Limb (tissue), 2 donors: ENCODE data around the gene DAB2IP.
"Not testable (repeated sequence)": the region's sequence is repeated elsewhere in the genome, so short reads cannot be mapped to it uniquely, and the experiment has no call there.

Source experiments
- DNase-seq, 2 donors: peaks; one replicate each; pipeline ENCODE4 v3.0.0-alpha.2; 2016; ENCODE audit errors: extremely low spot score in 2 of 2

The DAB2IP gene

GRCh38 chr9:121725008-121725775, 73.8 kb downstream of the DAB2IP start:
- DNase-seq: peak; percentile 79 to 85

- DNase-seq: no peak
These were observed 76.0 kb downstream of the DAB2IP start for GRCh38 chr9:121727295-121728020.

GRCh38 chr9:121728916-121729315, 77.5 kb downstream of the DAB2IP start:
- no peak for DNase-seq

- no peak for DNase-seq
These were observed 78.5 kb downstream of the DAB2IP start for GRCh38 chr9:121729769-121730562.

GRCh38 chr9:121731090-121731489, 79.7 kb downstream of the DAB2IP start:
- no peak for DNase-seq

- no peak for DNase-seq
These were observed 80.5 kb downstream of the DAB2IP start for GRCh38 chr9:121731919-121732318.

- DNase-seq: no peak
These were observed 81.0 kb downstream of the DAB2IP start for GRCh38 chr9:121732389-121732788.

GRCh38 chr9:121732886-121733285, 81.5 kb downstream of the DAB2IP start:
- no peak for DNase-seq

GRCh38 chr9:121734465-121734864, 83.0 kb downstream of the DAB2IP start:
- no peak for DNase-seq

- DNase-seq: no peak
These were observed 83.8 kb downstream of the DAB2IP start for GRCh38 chr9:121735065-121735792.

- DNase-seq: peak; percentile 80 to 81
These were observed 84.6 kb downstream of the DAB2IP start for GRCh38 chr9:121735793-121736770.

GRCh38 chr9:121736934-121737462, 85.6 kb downstream of the DAB2IP start:
- no peak for DNase-seq

- no peak for DNase-seq
These were observed 86.1 kb downstream of the DAB2IP start for GRCh38 chr9:121737481-121737931.

- no peak for DNase-seq
These were observed 87.0 kb downstream of the DAB2IP start for GRCh38 chr9:121738411-121738810.

GRCh38 chr9:121738968-121739367, 87.5 kb downstream of the DAB2IP start:
- no peak for DNase-seq

GRCh38 chr9:121739971-121740370, 88.5 kb downstream of the DAB2IP start:
- no peak for DNase-seq

- no peak for DNase-seq
These were observed 89.9 kb downstream of the DAB2IP start for GRCh38 chr9:121741228-121741918.

- DNase-seq: not testable (repeated sequence)
These were observed 90.5 kb downstream of the DAB2IP start for GRCh38 chr9:121741919-121742283.

- no peak for DNase-seq
These were observed 91.5 kb downstream of the DAB2IP start for GRCh38 chr9:121742923-121743322.
